Erythroblast (primary cell): Measurements from ENCODE around the gene PDGFC.

ENCODE experiments used
- GATA1 ChIP-seq: IDR thresholded peaks from 2 replicates; pipeline ENCODE4 v1.6.1; 2011; ENCODE audit warnings: low read depth, mild to moderate bottlenecking, control low read depth, low read length, moderate library complexity
- POLR2A ChIP-seq: IDR thresholded peaks from 2 replicates; pipeline ENCODE4 v1.6.1; 2011; ENCODE audit warnings: mild to moderate bottlenecking, low read length

DNA sequence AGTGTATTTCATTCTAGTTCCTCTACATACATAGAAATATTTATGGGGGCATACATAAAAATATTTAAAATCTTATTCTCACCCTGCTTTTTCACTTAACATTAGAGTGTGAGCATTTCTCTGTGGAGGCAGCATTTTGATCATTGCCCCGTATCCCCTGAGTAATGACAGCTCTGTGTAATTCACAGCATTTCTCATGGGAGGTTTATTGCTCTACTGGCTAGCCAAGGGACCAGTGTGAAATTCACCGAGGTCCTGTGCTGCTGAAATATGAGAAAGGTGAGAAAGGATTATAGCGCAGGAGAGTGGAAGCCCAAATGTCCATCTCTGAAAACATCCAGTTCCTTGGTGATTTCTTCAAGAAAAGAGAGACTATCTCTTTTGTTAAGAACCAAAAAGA lies 22.9 kb downstream of the PDGFC start:
- TF ChIP-seq POLR2A, result no peak
- no peak for TF ChIP-seq GATA1
